ENCODE measurements around the gene TSPOAP1.
A peak's percentile ranks its signal among the peaks of the same experiment; 100 is the strongest.

The TSPOAP1 gene

GRCh38 chr17:58302919-58303585, 25.5 kb downstream of the TSPOAP1 start:
- Histone ChIP-seq H3K4me3 (ENCODE audit: low read length) (no peak overlapping the region), H3K27me3 (ENCODE audit: insufficient read depth, low read length) (no peaks in the 10 kb centered on the region), H3K9me3 (ENCODE audit: insufficient read depth, low read depth, low read length) (no peaks in the 10 kb centered on the region), H3K9ac (ENCODE audit: low read depth, low read length) (no peak overlapping the region), H3K4me1 (ENCODE audit: insufficient read depth, low read length) (peaks cover 5% of the 10 kb centered on the region; the same call in 1 of the 2 replicates), H3K36me3 (ENCODE audit: insufficient read depth, low read length) (no peaks in the 10 kb centered on the region), H3K27ac (ENCODE audit: low read depth, low read length) (no peak overlapping the region)
- WGBS: 92% methylated on average over 7 of the region's 9 CpGs

DNA sequence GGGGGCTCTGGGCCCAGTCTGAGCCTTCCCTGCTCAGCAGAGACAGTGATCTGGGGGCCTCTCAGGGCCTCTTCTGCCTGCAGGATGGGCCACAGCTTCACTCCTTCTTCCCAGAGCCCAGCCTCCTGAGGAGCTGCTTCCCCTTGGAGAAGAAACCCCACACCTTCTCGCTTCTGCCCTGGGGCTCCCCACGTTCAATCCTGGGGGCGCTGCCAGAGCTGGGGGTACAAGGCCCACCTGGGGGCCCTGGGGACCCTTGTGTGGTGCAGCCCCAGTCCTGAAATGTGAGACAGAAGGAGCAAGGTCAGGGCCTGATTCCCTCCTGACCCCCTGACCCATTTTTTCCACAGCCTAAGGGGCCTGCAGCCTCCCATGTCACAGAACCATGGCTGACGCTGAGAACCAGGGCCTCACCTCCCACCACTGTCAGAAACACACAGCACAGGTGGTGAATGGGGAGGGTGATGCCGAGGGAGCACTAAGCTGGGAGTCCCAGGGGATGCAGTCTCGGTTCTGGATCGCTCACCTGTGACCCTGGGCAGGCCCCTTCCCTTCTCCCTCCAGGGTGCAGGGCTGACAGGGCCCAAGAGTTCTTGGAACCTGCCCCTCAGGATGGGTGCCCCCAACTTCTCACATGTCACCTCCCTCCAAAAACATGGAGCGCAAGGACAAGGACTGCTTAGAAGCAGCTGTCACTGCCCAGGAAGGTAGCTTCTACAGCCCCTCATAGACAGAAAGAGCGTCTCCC, 26.2 kb downstream of the TSPOAP1 start:
- peaks cover 5% of the 10 kb centered on the region; the same call in 1 of the 2 replicates for H3K4me1 ChIP-seq (ENCODE audit: insufficient read depth, low read length)
- no peaks in the 10 kb centered on the region for H3K9me3 ChIP-seq (ENCODE audit: insufficient read depth, low read depth, low read length)
- WGBS: 85% methylated on average over 9 of the region's 9 CpGs
- H3K27ac ChIP-seq (ENCODE audit: low read depth, low read length): no peak overlapping the region
- no peaks in the 10 kb centered on the region for H3K27me3 ChIP-seq (ENCODE audit: insufficient read depth, low read length)
- no peak overlapping the region for H3K9ac ChIP-seq (ENCODE audit: low read depth, low read length)
- no peak overlapping the region for H3K4me3 ChIP-seq (ENCODE audit: low read length)
- no peaks in the 10 kb centered on the region for H3K36me3 ChIP-seq (ENCODE audit: insufficient read depth, low read length)

GRCh38 chr17:58301504-58302150, 27.0 kb downstream of the TSPOAP1 start:
- no peaks in the 10 kb centered on the region for H3K36me3 ChIP-seq (ENCODE audit: insufficient read depth, low read length)
- H3K4me3 ChIP-seq (ENCODE audit: low read length): no peak overlapping the region
- no peaks in the 10 kb centered on the region for H3K9me3 ChIP-seq (ENCODE audit: insufficient read depth, low read depth, low read length)
- no peaks in the 10 kb centered on the region for H3K27me3 ChIP-seq (ENCODE audit: insufficient read depth, low read length)
- H3K4me1 ChIP-seq (ENCODE audit: insufficient read depth, low read length): peaks cover 5% of the 10 kb centered on the region; the same call in 1 of the 2 replicates
- no peak overlapping the region for H3K27ac ChIP-seq (ENCODE audit: low read depth, low read length)
- H3K9ac ChIP-seq (ENCODE audit: low read depth, low read length): no peak overlapping the region
- WGBS: 82% methylated on average over 15 of the region's 16 CpGs

- 92% methylated on average over 6 of the region's 6 CpGs for WGBS
- Histone ChIP-seq H3K27me3 (ENCODE audit: insufficient read depth, low read length) (no peaks in the 10 kb centered on the region), H3K9me3 (ENCODE audit: insufficient read depth, low read depth, low read length) (no peaks in the 10 kb centered on the region), H3K9ac (ENCODE audit: low read depth, low read length) (no peak overlapping the region), H3K36me3 (ENCODE audit: insufficient read depth, low read length) (no peaks in the 10 kb centered on the region), H3K4me1 (ENCODE audit: insufficient read depth, low read length) (peaks cover 5% of the 10 kb centered on the region; the same call in 1 of the 2 replicates), H3K27ac (ENCODE audit: low read depth, low read length) (no peak overlapping the region), H3K4me3 (ENCODE audit: low read length) (no peak overlapping the region)
Measured at GRCh38 chr17:58300336-58300735, 28.3 kb downstream of the TSPOAP1 start.

DNA sequence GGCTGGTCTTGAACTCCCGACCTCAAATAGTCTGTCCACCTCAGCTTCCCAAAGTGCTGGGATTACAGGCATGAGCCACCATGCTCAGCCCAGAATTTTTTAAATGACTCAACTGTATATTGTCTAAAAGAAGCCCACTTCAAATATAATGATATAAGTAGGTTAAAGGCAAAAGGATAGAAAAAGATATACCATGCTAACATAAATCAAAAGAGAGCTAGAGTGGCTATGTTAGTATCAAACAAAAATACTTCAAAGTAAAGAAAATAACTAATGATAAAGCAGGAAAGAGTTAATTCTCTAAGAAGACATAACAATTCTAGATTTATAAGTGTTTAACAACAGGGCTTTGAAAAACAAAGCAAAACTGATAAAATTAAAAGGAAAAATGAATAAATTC, 34.6 kb downstream of the TSPOAP1 start:
- Histone ChIP-seq H3K27me3 (ENCODE audit: insufficient read depth, low read length) (no peaks in the 10 kb centered on the region), H3K4me3 (ENCODE audit: low read length) (no peak overlapping the region), H3K9ac (ENCODE audit: low read depth, low read length) (no peak overlapping the region), H3K9me3 (ENCODE audit: insufficient read depth, low read depth, low read length) (no peaks in the 10 kb centered on the region), H3K4me1 (ENCODE audit: insufficient read depth, low read length) (no peaks in the 10 kb centered on the region), H3K36me3 (ENCODE audit: insufficient read depth, low read length) (no peaks in the 10 kb centered on the region), H3K27ac (ENCODE audit: low read depth, low read length) (no peak overlapping the region)
- 90% methylated on average over 1 of the region's 1 CpG for WGBS

- Histone ChIP-seq H3K4me1 (ENCODE audit: insufficient read depth, low read length) (no peaks in the 10 kb centered on the region), H3K9me3 (ENCODE audit: insufficient read depth, low read depth, low read length) (no peaks in the 10 kb centered on the region), H3K9ac (ENCODE audit: low read depth, low read length) (no peak overlapping the region), H3K27ac (ENCODE audit: low read depth, low read length) (no peak overlapping the region), H3K36me3 (ENCODE audit: insufficient read depth, low read length) (no peaks in the 10 kb centered on the region), H3K27me3 (ENCODE audit: insufficient read depth, low read length) (no peaks in the 10 kb centered on the region), H3K4me3 (ENCODE audit: low read length) (no peak overlapping the region)
- 95% methylated on average over 5 of the region's 5 CpGs for WGBS
Measured at GRCh38 chr17:58291246-58291645, 37.3 kb downstream of the TSPOAP1 start.

DNA sequence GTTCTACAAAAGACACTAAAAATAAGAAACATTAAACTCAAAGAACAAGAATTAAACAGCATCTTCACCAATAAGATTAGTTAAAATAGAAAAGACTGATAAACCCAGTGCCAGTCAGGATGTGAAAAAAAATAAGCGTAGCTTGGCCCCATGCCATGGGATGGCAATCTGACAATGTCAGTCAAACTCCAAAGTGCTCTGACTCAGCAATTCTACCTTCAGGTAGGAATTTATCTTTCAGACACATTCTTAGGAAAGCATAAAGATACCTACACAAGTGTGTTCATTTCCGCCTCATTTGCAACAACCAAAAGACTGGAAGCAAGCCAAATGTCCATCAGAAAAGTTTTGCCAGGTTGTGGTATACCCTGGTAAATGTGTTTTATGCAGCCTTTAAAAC, 38.7 kb downstream of the TSPOAP1 start:
- Histone ChIP-seq H3K36me3 (ENCODE audit: insufficient read depth, low read length) (no peaks in the 10 kb centered on the region), H3K4me1 (ENCODE audit: insufficient read depth, low read length) (peaks cover 5% of the 10 kb centered on the region), H3K9ac (ENCODE audit: low read depth, low read length) (no peak overlapping the region), H3K27me3 (ENCODE audit: insufficient read depth, low read length) (no peaks in the 10 kb centered on the region), H3K27ac (ENCODE audit: low read depth, low read length) (no peak overlapping the region), H3K9me3 (ENCODE audit: insufficient read depth, low read depth, low read length) (no peaks in the 10 kb centered on the region), H3K4me3 (ENCODE audit: low read length) (no peak overlapping the region)
- 99% methylated on average over 2 of the region's 2 CpGs for WGBS

DNA sequence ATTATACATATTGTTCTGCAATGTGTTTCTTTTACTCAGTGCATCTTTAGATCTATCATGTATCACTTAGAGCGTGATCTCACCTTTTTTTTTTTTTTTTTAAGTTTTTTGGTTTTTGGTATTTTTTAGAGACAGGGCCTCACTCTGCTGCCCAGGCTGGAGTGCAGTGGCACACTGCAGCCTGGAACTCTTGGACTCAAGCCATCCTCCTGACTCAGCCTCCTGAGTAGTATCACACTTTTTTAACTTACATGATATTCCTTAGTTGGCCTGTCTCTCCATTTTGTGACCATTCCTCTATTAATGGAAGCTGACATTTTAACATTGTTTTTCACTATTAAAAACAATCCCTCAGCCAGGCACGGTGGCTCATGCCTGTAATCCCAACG, 43.2 kb downstream of the TSPOAP1 start:
- 97% methylated on average over 2 of the region's 3 CpGs for WGBS
- H3K4me3 ChIP-seq (ENCODE audit: low read length): no peak overlapping the region
- no peaks in the 10 kb centered on the region for H3K9me3 ChIP-seq (ENCODE audit: insufficient read depth, low read depth, low read length)
- H3K4me1 ChIP-seq (ENCODE audit: insufficient read depth, low read length): peaks cover 14% of the 10 kb centered on the region
- no peak overlapping the region for H3K9ac ChIP-seq (ENCODE audit: low read depth, low read length)
- H3K27ac ChIP-seq (ENCODE audit: low read depth, low read length): no peak overlapping the region
- H3K36me3 ChIP-seq (ENCODE audit: insufficient read depth, low read length): no peaks in the 10 kb centered on the region
- no peaks in the 10 kb centered on the region for H3K27me3 ChIP-seq (ENCODE audit: insufficient read depth, low read length)

GRCh38 chr17:58284613-58285421, 43.8 kb downstream of the TSPOAP1 start:
- 38% methylated on average over 5 of the region's 6 CpGs for WGBS
- peaks cover 14% of the 10 kb centered on the region for H3K4me1 ChIP-seq (ENCODE audit: insufficient read depth, low read length)

GRCh38 chr17:58283674-58284612, 44.7 kb downstream of the TSPOAP1 start:
- peaks cover 14% of the 10 kb centered on the region for H3K4me1 ChIP-seq (ENCODE audit: insufficient read depth, low read length)
- H3K27ac ChIP-seq (ENCODE audit: low read depth, low read length): no peak overlapping the region
- H3K9me3 ChIP-seq (ENCODE audit: insufficient read depth, low read depth, low read length): no peaks in the 10 kb centered on the region
- H3K9ac ChIP-seq (ENCODE audit: low read depth, low read length): no peak overlapping the region
- WGBS: 70% methylated on average over 12 of the region's 12 CpGs
- H3K36me3 ChIP-seq (ENCODE audit: insufficient read depth, low read length): no peaks in the 10 kb centered on the region
- H3K27me3 ChIP-seq (ENCODE audit: insufficient read depth, low read length): peaks cover 13% of the 10 kb centered on the region; the same call in 1 of the 2 replicates
- H3K4me3 ChIP-seq (ENCODE audit: low read length): no peak overlapping the region

More at GRCh38 chr17:58284613-58285421, 43.8 kb downstream of the TSPOAP1 start:
- H3K9me3 ChIP-seq (ENCODE audit: insufficient read depth, low read depth, low read length): no peaks in the 10 kb centered on the region
- H3K36me3 ChIP-seq (ENCODE audit: insufficient read depth, low read length): no peaks in the 10 kb centered on the region
- no peak overlapping the region for H3K4me3 ChIP-seq (ENCODE audit: low read length)
- peaks cover 4% of the 10 kb centered on the region; the same call in 1 of the 2 replicates for H3K27me3 ChIP-seq (ENCODE audit: insufficient read depth, low read length)
- H3K27ac ChIP-seq (ENCODE audit: low read depth, low read length): no peak overlapping the region
- H3K9ac ChIP-seq (ENCODE audit: low read depth, low read length): peak overlapping the region; percentile 35; the same call in 1 of the 2 replicates

All from HUES64 (cell line).